Astrocyte (in vitro differentiated cells and primary cell): ENCODE results near the gene SOCS1.

Experiments
- EZH2 ChIP-seq: IDR thresholded peaks from 2 replicates; pipeline ENCODE4 v1.6.1; 2012; ENCODE audit warnings: mild to moderate bottlenecking, low read length, inconsistent platforms; ENCODE audit not compliant: insufficient read depth
- TF ChIP-seq, protein P1 (sequence below): IDR thresholded peaks from 2 replicates; pipeline ENCODE4 v1.5.1; 2011; ENCODE audit warnings: low read depth, mild to moderate bottlenecking, inconsistent platforms, low read length, moderate library complexity; ENCODE audit not compliant: insufficient read depth

DNA sequence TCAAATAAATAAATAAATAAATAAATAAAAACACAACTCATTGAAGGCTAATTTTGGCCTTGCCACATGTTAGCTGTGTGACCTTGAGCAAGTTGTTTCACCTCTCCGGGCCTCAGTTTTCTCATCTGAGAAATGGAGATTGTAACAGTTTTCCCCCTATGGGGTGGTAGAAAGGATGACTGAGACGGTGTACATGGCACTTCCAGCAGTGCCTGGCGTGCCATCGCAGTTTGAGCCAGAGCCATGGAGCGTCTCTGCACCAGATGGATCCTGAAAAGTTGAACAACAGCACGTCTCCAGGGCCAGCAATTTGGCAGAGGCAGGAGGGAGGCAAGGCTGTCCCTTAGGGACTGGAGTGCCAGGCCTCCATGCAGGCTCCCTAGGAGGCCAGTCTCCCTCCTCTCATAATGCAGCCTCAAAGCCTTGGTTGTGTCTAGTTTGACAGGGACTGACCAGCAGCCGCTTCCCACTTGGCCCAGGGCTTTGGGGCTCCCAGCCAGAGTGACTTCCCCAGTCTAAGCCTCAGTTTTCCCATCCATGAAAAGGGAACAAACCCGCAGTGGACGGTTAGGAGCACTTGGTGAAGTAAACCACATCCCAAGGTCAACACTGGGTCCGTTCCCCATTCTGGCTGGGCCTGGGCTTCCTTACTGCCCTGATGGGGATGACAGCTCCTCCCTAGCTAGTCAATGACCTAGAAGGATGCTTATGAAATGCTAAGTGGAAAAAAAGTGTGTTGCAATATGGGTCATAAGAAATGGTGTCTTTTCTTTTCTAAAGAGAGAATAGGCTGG lies 19.3 kb downstream of the SOCS1 start:
- TF ChIP-seq, protein P1, sequence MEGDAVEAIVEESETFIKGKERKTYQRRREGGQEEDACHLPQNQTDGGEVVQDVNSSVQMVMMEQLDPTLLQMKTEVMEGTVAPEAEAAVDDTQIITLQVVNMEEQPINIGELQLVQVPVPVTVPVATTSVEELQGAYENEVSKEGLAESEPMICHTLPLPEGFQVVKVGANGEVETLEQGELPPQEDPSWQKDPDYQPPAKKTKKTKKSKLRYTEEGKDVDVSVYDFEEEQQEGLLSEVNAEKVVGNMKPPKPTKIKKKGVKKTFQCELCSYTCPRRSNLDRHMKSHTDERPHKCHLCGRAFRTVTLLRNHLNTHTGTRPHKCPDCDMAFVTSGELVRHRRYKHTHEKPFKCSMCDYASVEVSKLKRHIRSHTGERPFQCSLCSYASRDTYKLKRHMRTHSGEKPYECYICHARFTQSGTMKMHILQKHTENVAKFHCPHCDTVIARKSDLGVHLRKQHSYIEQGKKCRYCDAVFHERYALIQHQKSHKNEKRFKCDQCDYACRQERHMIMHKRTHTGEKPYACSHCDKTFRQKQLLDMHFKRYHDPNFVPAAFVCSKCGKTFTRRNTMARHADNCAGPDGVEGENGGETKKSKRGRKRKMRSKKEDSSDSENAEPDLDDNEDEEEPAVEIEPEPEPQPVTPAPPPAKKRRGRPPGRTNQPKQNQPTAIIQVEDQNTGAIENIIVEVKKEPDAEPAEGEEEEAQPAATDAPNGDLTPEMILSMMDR, result no peak
- TF ChIP-seq EZH2, result no peak
